GM12878 (cell line): ENCODE data around the gene ABI3.

Experiments used
- EZH2 ChIP-seq: IDR thresholded peaks from 2 replicates; pipeline ENCODE4 v1.6.1; 2012; ENCODE audit warnings: low read depth, mild to moderate bottlenecking, control low read depth, inconsistent platforms, low read length, borderline replicate concordance; ENCODE audit not compliant: control insufficient read depth
- HDAC2 ChIP-seq: fragments of 200-600 bp; sonication (generic); IDR thresholded peaks from 2 replicates; pipeline ENCODE4 v1.6.1; 2017
- MXI1 ChIP-seq: fragments of 150-350 bp; IDR thresholded peaks from 2 replicates; pipeline ENCODE4 v1.6.1; 2011; ENCODE audit warnings: low read depth, mild to moderate bottlenecking, inconsistent platforms, low read length, improper control_type of control experiment
- SMC3 ChIP-seq: IDR thresholded peaks from 2 replicates; pipeline ENCODE4 v1.6.1; 2011; ENCODE audit warnings: low read length, improper control_type of control experiment, borderline replicate concordance

- TF ChIP-seq EZH2 (no peak), MXI1 (no peak), SMC3 (no peak), HDAC2 (no peak)
These were observed 19.6 kb upstream of the ABI3 start for GRCh38 chr17:49190932-49191331.
